K562 (cell line): Measurements from ENCODE around the gene TSPAN18. TPM values are rescaled to one million over a fixed set of nuclear protein-coding genes. Genes with fewer than 3 reads are reported as not detected.

Experiments used
- ATF2 ChIP-seq: sonication (generic); formaldehyde crosslinking; IDR thresholded peaks from 2 replicates; pipeline ENCODE4 v1.8.1; 2022; ENCODE audit warnings: missing genetic modification reagents
- CEBPB ChIP-seq: fragments of 450-650 bp; IDR thresholded peaks from 2 replicates; pipeline ENCODE4 v1.6.1; 2016; ENCODE audit warnings: missing genetic modification characterization, missing compliant biosample characterization
- KHSRP ChIP-seq: fragments of 450-650 bp; IDR thresholded peaks from 2 replicates; pipeline ENCODE4 v1.6.1; 2017
- MCM2 ChIP-seq: fragments of 450-650 bp; IDR thresholded peaks from 2 replicates; pipeline ENCODE4 v1.6.1; 2017; ENCODE audit warnings: low read depth, mild to moderate bottlenecking
- NELFE ChIP-seq: IDR thresholded peaks from 2 replicates; pipeline ENCODE4 v1.6.1; 2011; ENCODE audit warnings: mild to moderate bottlenecking; ENCODE audit not compliant: insufficient read depth, insufficient read length
- NR2C1 ChIP-seq, 2 experiments: fragments of 450-650 bp; IDR thresholded peaks; 2 replicates each; pipeline ENCODE4 v1.6.1; 2017; ENCODE audit warnings: mild to moderate bottlenecking in 2 of 2, antibody characterized with exemption in 1 of 2, inconsistent platforms in 1 of 2, missing compliant biosample characterization in 1 of 2, missing genetic modification characterization in 1 of 2
- ZBTB17 ChIP-seq: fragments of 450-650 bp; formaldehyde crosslinking; IDR thresholded peaks from 2 replicates; pipeline ENCODE4 v1.4.0; 2020; ENCODE audit warnings: mild to moderate bottlenecking
- ZNF121 ChIP-seq: sonication (generic); formaldehyde crosslinking; conservative IDR thresholded peaks from 2 replicates; pipeline ENCODE4 v1.8.0; 2022; ENCODE audit warnings: missing genetic modification reagents
- polyA plus RNA-seq, 8 experiments: library from polyadenylated mRNA; depleted of rRNA in 4 of 8; stranded (reverse) in 5 of 8; unstranded in 3 of 8; fragments of >200 nt; fragmentation: Nextera tagmentation in 2 of 8; fragmentation: Illumina TruSeq in 1 of 8; extraction: Ambion mirVana in 2 of 8; extraction: Trizol in 1 of 8; gene quantifications; 2 replicates each; pipeline versions ENCODE4 v1.2.1 to v1.2.3, GENCODE V29; 2011 to 2014; ENCODE audit warnings: inconsistent platforms in 1 of 8, missing spikeins in 1 of 8
- total RNA-seq, 7 experiments: library from RNA; depleted of rRNA in 6 of 7; stranded (reverse); fragments of >200 nt in 6 of 7; fragmentation: Illumina TruSeq in 2 of 7; extraction: Trizol in 2 of 7; gene quantifications; 2 replicates each; pipeline versions ENCODE4 v1.2.1 to v1.2.3, GENCODE V29; 2011 to 2021; ENCODE audit warnings: low replicate concordance in 1 of 7
- TF ChIP-seq, protein P1 (sequence below): fragments of 200-600 bp; sonication (generic); IDR thresholded peaks from one replicate; pipeline ENCODE4 v1.6.1; 2012; ENCODE audit warnings: mild to moderate bottlenecking, low read depth, low read length, inconsistent platforms
- TF ChIP-seq, protein P2 (sequence below): fragments of 450-650 bp; IDR thresholded peaks from 2 replicates; pipeline ENCODE4 v1.6.1; 2016; ENCODE audit warnings: borderline replicate concordance
- TF ChIP-seq, protein P3 (sequence below): fragments of 250-450 bp; sonication (Bioruptor Pico); IDR thresholded peaks from 2 replicates; pipeline ENCODE4 v1.8.0; 2021; ENCODE audit warnings: moderate library complexity, mild to moderate bottlenecking, inconsistent platforms

TSPAN18 gene
- total and polyA plus RNA-seq, 9 of the 15 experiments (the other 6 are each of a cell fraction or from before 2014, with no cell fraction given), result 0.17 to 0.35 (median 0.22) TPM; not detected in 4

DNA sequence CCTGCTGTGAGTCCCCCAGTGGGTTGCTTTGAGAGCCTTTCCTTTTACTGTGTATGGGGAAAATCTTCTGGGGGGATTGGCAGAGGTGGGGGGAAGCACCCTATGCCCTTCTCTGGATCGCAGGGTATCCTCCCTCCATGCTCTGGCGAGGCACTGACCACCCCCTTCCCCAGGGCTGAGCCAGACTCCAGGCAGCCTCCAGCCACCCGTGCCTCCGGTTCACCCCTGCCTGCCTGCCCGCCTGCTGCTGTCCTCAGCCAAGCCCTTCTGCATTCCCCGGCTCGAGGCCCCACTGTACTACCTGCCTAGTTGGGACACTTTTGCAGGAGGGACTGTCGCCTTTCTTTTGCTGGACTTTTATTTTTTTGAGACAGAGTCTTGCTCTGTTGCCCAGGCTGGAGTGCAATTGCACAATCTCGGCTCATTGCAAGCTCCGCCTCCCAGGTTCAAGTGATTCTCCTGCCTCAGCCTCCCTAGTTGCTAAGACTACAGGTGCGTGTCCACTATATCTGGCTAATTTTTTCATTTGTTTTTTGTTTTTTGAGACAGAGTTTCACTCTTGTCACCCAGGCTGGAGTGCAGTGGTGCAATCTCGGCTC is 247.7 kb downstream of the TSPAN18 start (continued):
- TF ChIP-seq, protein P1, sequence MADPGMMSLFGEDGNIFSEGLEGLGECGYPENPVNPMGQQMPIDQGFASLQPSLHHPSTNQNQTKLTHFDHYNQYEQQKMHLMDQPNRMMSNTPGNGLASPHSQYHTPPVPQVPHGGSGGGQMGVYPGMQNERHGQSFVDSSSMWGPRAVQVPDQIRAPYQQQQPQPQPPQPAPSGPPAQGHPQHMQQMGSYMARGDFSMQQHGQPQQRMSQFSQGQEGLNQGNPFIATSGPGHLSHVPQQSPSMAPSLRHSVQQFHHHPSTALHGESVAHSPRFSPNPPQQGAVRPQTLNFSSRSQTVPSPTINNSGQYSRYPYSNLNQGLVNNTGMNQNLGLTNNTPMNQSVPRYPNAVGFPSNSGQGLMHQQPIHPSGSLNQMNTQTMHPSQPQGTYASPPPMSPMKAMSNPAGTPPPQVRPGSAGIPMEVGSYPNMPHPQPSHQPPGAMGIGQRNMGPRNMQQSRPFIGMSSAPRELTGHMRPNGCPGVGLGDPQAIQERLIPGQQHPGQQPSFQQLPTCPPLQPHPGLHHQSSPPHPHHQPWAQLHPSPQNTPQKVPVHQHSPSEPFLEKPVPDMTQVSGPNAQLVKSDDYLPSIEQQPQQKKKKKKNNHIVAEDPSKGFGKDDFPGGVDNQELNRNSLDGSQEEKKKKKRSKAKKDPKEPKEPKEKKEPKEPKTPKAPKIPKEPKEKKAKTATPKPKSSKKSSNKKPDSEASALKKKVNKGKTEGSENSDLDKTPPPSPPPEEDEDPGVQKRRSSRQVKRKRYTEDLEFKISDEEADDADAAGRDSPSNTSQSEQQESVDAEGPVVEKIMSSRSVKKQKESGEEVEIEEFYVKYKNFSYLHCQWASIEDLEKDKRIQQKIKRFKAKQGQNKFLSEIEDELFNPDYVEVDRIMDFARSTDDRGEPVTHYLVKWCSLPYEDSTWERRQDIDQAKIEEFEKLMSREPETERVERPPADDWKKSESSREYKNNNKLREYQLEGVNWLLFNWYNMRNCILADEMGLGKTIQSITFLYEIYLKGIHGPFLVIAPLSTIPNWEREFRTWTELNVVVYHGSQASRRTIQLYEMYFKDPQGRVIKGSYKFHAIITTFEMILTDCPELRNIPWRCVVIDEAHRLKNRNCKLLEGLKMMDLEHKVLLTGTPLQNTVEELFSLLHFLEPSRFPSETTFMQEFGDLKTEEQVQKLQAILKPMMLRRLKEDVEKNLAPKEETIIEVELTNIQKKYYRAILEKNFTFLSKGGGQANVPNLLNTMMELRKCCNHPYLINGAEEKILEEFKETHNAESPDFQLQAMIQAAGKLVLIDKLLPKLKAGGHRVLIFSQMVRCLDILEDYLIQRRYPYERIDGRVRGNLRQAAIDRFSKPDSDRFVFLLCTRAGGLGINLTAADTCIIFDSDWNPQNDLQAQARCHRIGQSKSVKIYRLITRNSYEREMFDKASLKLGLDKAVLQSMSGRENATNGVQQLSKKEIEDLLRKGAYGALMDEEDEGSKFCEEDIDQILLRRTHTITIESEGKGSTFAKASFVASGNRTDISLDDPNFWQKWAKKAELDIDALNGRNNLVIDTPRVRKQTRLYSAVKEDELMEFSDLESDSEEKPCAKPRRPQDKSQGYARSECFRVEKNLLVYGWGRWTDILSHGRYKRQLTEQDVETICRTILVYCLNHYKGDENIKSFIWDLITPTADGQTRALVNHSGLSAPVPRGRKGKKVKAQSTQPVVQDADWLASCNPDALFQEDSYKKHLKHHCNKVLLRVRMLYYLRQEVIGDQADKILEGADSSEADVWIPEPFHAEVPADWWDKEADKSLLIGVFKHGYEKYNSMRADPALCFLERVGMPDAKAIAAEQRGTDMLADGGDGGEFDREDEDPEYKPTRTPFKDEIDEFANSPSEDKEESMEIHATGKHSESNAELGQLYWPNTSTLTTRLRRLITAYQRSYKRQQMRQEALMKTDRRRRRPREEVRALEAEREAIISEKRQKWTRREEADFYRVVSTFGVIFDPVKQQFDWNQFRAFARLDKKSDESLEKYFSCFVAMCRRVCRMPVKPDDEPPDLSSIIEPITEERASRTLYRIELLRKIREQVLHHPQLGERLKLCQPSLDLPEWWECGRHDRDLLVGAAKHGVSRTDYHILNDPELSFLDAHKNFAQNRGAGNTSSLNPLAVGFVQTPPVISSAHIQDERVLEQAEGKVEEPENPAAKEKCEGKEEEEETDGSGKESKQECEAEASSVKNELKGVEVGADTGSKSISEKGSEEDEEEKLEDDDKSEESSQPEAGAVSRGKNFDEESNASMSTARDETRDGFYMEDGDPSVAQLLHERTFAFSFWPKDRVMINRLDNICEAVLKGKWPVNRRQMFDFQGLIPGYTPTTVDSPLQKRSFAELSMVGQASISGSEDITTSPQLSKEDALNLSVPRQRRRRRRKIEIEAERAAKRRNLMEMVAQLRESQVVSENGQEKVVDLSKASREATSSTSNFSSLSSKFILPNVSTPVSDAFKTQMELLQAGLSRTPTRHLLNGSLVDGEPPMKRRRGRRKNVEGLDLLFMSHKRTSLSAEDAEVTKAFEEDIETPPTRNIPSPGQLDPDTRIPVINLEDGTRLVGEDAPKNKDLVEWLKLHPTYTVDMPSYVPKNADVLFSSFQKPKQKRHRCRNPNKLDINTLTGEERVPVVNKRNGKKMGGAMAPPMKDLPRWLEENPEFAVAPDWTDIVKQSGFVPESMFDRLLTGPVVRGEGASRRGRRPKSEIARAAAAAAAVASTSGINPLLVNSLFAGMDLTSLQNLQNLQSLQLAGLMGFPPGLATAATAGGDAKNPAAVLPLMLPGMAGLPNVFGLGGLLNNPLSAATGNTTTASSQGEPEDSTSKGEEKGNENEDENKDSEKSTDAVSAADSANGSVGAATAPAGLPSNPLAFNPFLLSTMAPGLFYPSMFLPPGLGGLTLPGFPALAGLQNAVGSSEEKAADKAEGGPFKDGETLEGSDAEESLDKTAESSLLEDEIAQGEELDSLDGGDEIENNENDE, result no peak
- TF ChIP-seq NELFE (no peak), CEBPB (tag) (peak; percentile 48; the same call in 1 of the 2 replicates), KHSRP (no peak), MCM2 (no peak), ATF2 (no peak), ZNF121 (CRISPR knock-in tag) (0 out of 2 replicates have a peak, but pooled peaks have one; percentile 17), NR2C1 (IDR thresholded peaks at IDR 0.05) (no peak), NR2C1 (tag; IDR thresholded peaks at IDR 0.05) (no peak), ZBTB17 (CRISPR knock-in tag) (no peak)
- TF ChIP-seq, protein P2, sequence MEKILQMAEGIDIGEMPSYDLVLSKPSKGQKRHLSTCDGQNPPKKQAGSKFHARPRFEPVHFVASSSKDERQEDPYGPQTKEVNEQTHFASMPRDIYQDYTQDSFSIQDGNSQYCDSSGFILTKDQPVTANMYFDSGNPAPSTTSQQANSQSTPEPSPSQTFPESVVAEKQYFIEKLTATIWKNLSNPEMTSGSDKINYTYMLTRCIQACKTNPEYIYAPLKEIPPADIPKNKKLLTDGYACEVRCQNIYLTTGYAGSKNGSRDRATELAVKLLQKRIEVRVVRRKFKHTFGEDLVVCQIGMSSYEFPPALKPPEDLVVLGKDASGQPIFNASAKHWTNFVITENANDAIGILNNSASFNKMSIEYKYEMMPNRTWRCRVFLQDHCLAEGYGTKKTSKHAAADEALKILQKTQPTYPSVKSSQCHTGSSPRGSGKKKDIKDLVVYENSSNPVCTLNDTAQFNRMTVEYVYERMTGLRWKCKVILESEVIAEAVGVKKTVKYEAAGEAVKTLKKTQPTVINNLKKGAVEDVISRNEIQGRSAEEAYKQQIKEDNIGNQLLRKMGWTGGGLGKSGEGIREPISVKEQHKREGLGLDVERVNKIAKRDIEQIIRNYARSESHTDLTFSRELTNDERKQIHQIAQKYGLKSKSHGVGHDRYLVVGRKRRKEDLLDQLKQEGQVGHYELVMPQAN, result no peak
- TF ChIP-seq, protein P3, sequence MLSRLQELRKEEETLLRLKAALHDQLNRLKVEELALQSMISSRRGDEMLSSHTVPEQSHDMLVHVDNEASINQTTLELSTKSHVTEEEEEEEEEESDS, result no peak
